Activated gamma-delta T cell (primary cell): ENCODE measurements around the gene IGF1R.

Source experiments
- DNase-seq: peaks from one replicate; lab custom pipeline; 2025; lab: John Stamatoyannopoulos, UW

The IGF1R gene

GRCh38 chr15:98826658-98827057 is 178.3 kb downstream of the IGF1R start:
- DNase-seq, result no peak

- DNase-seq, result no peak
Measured at GRCh38 chr15:98827217-98827616, 178.9 kb downstream of the IGF1R start.

DNA sequence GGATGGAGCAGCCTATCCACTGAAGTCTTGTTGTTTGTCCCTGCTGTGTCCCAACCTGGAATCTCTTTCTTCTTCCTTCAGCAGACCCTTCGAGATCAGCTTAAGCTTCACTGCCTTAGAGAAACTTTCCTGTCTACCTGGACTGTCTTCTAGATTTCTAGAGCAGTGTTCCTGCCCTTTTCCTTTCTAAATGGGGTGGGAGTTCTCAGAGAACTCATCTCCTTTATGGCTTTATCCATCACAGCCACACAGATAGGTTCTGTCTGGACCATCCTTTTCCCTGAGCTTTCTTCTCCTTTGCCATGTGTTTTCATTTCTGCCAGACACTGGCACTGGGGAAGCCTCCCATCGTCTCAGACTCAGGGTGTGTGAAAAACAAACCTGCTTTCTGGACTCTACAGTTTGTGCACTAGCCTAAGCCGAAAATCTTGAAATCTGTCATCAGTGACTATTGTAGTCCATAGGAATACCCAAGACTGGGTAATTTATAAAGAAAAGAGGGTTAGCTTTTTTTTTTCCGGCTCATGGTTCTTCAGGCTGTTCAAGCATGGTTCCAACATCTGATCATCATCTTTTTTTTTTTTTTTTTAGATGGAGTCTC is 181.8 kb downstream of the IGF1R start:
- no peak for DNase-seq

- DNase-seq, result no peak
Measured at GRCh38 chr15:98834976-98835375, 186.6 kb downstream of the IGF1R start.

- DNase-seq, result no peak
Measured at GRCh38 chr15:98835876-98836275, 187.5 kb downstream of the IGF1R start.

- no peak for DNase-seq
Measured at GRCh38 chr15:98838387-98839259, 190.3 kb downstream of the IGF1R start.

GRCh38 chr15:98840053-98840452 is 191.7 kb downstream of the IGF1R start:
- DNase-seq, result no peak

GRCh38 chr15:98841419-98841970 is 193.2 kb downstream of the IGF1R start:
- DNase-seq, result no peak

GRCh38 chr15:98842192-98842972 is 194.0 kb downstream of the IGF1R start:
- no peak for DNase-seq

- no peak for DNase-seq
Measured at GRCh38 chr15:98842973-98843285, 194.6 kb downstream of the IGF1R start.

DNA sequence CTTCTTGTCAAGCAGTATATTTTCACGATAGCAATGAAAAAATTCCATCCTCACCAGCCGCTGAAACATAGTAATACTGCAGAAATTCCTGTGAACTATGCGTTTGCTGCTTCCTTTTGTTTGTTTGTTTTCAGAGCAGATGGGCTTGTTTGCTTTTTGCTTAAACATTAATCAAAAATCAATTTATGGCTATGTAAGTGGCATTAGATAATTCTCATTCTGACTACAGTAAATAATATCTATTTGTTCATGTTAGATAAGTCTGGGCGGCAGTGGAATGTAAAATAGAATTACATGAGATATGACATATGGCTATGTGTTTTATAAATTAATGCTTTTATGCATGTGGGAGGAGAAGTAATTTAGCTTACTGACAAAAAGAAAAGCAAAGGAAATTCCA is 195.5 kb downstream of the IGF1R start:
- no peak for DNase-seq

DNA sequence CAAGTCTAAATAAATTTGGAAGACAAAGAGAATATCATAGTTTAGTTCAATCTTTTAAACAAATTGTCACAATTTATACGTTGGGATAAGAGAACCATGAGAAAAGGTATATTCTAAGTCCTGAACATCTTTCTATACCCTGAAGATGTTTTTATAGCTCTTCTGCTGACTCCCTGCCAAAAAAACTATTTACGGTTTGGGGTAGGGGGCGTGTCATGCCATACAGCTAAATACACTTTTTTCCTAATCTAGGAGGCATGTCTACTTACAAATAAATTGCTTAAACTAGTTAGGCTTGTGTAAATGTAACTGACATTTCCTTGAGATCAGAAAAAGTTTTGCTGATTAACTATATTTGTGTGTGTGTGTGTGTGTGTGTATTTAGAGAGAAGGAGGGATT is 195.9 kb downstream of the IGF1R start:
- no peak for DNase-seq

DNA sequence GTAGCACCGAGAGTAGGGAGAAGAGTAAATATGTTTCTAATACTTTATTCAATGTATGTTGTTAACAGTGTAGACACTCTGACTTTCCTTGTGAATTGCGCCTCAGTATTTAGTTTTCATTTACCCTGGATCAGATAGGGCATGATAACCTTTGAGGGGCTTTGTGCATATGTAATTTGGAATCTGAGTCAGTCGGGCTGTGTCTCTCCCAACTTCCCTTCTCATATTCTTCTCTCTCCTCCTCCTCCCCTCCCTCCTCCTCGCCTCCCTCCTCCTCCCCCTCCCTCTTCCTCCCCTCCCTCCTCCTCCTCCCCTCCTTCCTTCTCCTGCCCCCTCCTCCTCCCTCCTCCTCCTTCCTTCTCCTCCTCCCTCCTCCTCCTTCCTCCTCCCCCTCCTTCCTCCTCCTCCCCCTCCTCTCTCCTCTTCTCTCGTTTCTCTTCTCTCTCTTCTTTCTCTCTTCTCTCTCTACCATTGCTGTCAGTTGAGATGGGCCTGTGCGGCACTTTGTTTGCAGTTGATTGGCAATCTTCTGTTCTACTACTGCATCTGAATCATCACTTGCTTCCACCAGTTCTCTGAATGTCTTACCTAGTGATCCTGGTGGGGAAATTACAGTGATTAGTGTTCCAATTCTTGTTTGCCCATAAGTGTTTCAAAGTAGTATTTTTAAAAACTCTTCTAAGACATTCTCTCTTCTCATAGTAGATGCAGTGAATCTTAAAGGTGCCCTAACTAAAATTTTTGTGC is 197.0 kb downstream of the IGF1R start:
- no peak for DNase-seq

DNA sequence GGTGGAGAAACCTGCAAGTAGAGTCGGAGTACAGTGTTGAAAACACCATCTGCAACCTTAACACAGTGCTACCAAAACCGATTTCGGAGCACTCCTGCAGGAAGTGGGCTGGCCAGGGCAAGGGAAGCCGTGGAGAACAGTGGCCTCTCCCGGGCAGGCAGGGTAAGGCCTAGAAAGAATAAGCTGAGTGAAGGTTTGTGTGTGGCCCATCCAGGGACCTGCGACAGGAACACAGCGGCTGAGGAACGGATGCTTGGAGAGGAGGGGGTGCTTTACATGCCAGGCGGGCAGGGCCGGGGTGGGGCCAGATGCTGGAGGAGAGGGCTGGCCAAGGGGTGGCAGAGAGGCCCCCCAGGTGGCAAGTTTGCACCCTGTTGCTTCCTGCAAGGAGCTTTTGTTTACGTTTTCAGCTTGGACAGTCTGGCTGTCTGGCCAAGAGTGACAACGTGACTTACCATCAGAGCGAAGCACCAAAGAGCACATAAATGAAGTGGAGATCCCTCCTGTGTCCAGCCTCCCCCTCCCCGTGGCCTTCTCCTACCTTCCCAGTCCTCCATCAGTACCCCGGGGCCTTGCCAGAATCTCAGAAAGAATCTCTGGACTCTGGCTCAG is 202.7 kb downstream of the IGF1R start:
- peak; percentile 9 for DNase-seq

DNA sequence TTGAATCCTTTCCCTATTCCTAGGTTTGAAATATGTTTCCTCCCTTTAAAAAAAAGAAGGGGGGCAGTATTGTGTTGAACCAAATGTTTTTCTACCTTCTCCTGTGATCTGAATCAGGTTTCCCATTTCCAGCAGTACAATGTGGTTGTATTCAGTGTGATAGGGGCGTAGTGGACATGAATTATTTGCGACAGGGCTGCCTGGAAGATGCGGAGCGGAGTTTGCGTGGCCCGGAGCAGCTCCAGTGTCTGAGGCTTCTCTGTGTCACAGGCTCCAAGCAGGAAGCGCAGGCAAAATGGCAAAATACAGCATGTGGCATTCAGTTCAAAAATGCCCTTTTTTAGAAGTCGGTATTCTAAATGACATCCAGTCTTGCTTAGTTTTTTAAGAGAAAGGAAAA is 204.8 kb downstream of the IGF1R start:
- DNase-seq, result peak; percentile 52

DNA sequence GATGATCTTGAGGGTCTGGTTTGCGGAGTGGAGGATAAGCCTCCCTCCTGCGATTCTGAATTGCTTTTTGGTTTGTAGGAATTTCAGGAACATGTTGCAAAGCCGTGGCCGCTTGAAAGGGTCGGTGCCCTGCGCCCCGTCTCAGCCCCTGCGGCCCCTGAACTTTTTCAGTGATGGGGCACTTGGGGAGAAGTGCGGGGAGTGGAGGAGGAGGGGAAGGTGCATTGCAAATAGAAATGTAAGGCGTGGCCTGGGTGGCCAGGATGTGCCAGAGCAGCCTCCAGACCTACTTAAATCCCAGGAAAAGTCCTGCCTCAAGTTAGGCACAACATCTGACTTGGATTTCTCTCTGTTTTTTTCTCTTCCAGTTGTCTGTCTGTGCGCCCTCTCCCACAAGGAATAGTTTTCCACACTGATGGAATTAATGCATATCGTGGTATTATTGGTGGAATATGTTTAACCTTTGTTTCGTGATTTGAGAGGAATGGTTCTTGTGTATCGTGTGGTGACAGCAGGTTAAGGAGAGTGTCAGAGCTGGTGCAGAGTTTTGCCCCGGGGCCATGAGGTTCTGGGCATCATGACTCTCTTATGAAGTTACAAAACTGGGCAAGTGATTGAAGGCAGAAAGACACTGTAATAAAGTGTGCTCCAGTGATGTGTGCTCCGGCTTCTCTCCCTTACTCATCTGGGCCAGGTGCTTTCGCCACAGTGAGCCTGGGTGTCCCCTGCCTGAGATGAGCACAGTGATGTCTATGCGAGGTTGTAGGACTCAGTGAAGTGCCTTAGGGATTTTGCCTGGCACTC is 205.5 kb downstream of the IGF1R start:
- DNase-seq, result no peak

DNA sequence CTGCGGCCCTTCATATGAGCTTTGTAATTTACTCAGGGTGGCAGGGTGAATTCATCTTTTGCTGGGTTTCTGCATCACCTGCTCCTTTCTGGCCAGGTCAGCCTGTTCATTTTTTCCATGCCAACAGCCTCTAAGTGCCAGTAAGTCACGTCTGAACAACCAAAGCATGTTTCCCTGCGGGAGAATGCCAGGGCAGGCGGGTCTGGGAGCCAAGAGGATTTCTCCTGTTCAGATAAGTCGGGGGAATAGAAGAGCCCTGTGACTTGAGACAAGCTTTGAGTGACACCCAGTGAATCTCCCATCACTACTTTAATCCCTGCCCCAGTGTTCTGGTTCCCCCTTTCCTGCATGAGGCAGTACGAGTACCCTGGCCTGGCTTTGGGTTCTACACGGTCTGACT is 206.2 kb downstream of the IGF1R start:
- no peak for DNase-seq

GRCh38 chr15:98855067-98855814 is 206.9 kb downstream of the IGF1R start:
- no peak for DNase-seq

DNA sequence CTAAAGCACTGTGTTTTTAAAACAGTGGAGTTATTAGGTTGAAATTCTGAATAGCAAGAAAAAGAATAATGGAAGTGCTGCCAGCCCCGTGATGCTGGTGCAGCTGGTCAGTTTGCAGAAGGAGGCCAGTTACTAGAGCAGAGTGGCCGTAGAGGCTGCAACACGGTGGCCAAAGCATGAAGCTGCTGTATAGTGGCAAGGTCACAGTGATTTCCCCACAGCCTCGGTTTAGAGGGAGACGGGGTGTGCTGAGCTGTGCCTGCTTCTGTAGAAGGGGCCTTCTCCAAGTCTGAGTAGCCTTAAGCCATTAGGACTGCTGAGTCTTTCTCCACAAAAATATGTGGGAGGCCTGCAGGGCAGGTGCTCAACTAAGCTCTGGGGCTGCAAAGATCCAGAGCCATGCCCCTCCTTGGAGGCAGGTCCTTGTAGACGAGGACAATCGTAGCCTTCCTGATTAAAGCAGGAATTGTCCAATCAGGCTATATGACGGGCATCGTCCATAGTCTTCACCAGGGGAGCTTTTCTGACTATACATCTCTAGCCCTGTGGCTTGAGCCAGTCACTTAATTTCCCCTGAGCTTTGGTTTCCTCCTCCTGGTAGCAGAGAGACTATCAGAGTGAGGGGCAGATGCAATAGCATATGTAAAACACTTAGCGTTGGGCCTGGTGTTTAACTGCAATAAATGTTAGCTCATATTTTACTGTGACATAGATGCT is 207.6 kb downstream of the IGF1R start:
- DNase-seq, result no peak
